GM19463 (cell line): Measurements from ENCODE around the gene DIO1.

Experiments
- ATAC-seq: cut with Tn5 transposase; IDR thresholded peaks from one replicate; pipeline ENCODE4 v1.9.1; 2021; ENCODE audit warnings: mild to moderate bottlenecking, moderate library complexity; ENCODE audit not compliant: unreplicated experiment

The DIO1 gene

GRCh38 chr1:53938136-53938830, 44.3 kb downstream of the DIO1 start:
- no peak for ATAC-seq

- no peak for ATAC-seq
Measured at GRCh38 chr1:53942127-53942957, 48.4 kb downstream of the DIO1 start.

- no peak for ATAC-seq
Measured at GRCh38 chr1:53943090-53943489, 49.1 kb downstream of the DIO1 start.

GRCh38 chr1:53943490-53944043, 49.6 kb downstream of the DIO1 start:
- no peak for ATAC-seq

- ATAC-seq, result no peak
Measured at GRCh38 chr1:53944469-53945182, 50.6 kb downstream of the DIO1 start.

- ATAC-seq, result no peak
Measured at GRCh38 chr1:53945183-53945432, 51.1 kb downstream of the DIO1 start.

- peak; percentile 66 for ATAC-seq
Measured at GRCh38 chr1:53945433-53946251, 51.7 kb downstream of the DIO1 start, which contains the start of gene IFT25. IFT25 (minus strand) TSS chr1:53945699; CDS start chr1:53940082, 5,617 bp downstream.

- peak; percentile 63 for ATAC-seq
Measured at GRCh38 chr1:53946252-53947171, 52.5 kb downstream of the DIO1 start, which contains the start of gene LRRC42. LRRC42 (plus strand) TSS chr1:53946350; CDS start chr1:53952000, 5,650 bp downstream.

GRCh38 chr1:53947172-53947907, 53.4 kb downstream of the DIO1 start:
- ATAC-seq, result no peak

GRCh38 chr1:53948291-53948690, 54.3 kb downstream of the DIO1 start:
- ATAC-seq, result no peak

- no peak for ATAC-seq
Measured at GRCh38 chr1:53949023-53949990, 55.3 kb downstream of the DIO1 start.

- ATAC-seq, result no peak
Measured at GRCh38 chr1:53951697-53952096, 57.7 kb downstream of the DIO1 start.

- no peak for ATAC-seq
Measured at GRCh38 chr1:53954128-53954527, 60.1 kb downstream of the DIO1 start.

GRCh38 chr1:53956308-53957168, 62.6 kb downstream of the DIO1 start:
- no peak for ATAC-seq

GRCh38 chr1:53957194-53957818, 63.3 kb downstream of the DIO1 start:
- ATAC-seq, result no peak

GRCh38 chr1:53959664-53960250, 65.8 kb downstream of the DIO1 start:
- no peak for ATAC-seq
